GM11168 (cell line): Measurements from ENCODE around the gene CXXC1.
"Not testable (repeated sequence)": the region's sequence is repeated elsewhere in the genome, so short reads cannot be mapped to it uniquely, and the experiment has no call there.

ENCODE experiments used
- in situ Hi-C: fragments of 300-500 bp; cut with MboI; formaldehyde crosslinking; loops from one replicate; pipeline ENCODE4 v1.12.0; 2022; ENCODE audit warnings: low sequenced_read_pairs; ENCODE audit not compliant: unreplicated experiment

Gene CXXC1

GRCh38 chr18:50298443-50299284 is 11.2 kb upstream of the CXXC1 start:
- in situ Hi-C loops = no loop called here

DNA sequence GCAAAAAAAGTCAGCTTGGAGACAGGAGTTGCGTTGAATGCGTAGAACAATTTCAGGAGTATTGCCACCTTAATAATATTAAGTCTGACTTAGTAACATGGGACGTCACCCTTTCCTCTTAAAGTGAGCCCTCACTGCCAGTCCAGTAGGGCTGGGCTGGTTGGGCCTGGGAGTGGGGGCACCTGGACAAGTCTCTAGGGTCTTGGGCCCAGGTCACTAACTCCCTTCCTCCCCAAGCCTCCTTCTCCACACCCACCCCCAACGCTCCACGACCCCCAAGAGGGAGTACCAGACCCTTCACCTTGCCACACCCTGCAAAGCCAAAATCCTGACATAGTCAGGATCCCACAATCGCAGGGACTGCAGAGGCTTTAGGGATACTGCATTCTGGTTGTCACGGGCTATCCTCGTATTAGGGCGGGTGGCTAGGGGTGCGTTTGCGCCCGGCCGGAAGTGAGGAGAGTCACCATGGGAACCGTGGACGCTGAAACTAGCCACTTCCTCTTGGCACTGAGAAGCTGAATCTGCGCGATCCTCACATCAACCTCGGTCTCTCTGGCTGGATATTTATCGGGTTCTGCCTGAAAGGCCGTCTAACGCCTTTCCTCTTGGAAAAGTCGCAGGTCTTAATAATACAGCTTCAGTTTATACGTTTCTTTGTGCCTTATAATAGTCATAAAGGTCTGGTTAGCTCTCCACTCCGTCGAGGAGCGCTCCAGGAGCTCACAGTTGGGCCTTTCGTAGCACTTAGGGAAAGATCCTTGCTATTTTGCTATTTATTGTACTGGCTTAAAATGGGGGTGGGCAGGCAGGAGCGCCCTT is 10.3 kb upstream of the CXXC1 start:
- in situ Hi-C loops = no loop called here

GRCh38 chr18:50293039-50293438 is 5.5 kb upstream of the CXXC1 start:
- in situ Hi-C loops = no loop called here

GRCh38 chr18:50289108-50289443 is 1.6 kb upstream of the CXXC1 start:
- in situ Hi-C loops = no loop called here

DNA sequence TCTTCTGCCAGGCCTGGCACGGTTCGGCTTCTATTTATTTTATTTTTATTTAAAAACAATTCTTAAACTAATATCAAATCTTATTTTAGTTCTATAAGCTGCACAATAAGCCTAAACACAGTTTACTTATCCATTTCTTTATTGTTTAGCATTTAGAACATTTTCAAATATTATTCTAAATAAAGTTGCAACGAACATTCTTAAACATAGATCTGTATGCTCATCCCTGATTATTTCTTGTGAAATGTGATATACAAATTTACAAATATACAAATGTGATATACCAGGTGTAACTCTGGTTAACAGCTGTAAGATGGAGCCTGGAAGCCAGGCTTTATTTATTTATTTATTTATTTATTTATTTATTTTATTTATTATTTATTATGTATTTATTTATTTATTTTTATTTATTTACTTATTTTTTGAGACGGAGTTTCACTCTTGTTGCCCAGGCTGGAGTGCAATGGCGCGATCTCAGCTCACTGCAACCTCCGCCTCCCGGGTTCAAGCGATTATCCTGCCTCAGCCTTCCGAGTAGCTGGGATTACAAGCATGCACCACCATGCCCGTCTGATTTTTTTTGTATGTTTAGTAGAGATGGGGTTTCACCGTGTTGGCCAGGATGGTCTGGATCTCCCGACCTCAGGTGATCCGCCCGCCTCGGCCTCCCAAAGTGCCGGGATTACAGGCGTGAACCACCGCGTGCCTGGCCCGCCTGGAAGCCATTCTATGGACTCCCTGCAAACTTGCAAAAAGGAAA is 1.0 kb upstream of the CXXC1 start:
- in situ Hi-C loops = not testable (repeated sequence)

GRCh38 chr18:50287028-50287440 is 458 bp downstream of the CXXC1 start:
- in situ Hi-C loops = no loop called here

DNA sequence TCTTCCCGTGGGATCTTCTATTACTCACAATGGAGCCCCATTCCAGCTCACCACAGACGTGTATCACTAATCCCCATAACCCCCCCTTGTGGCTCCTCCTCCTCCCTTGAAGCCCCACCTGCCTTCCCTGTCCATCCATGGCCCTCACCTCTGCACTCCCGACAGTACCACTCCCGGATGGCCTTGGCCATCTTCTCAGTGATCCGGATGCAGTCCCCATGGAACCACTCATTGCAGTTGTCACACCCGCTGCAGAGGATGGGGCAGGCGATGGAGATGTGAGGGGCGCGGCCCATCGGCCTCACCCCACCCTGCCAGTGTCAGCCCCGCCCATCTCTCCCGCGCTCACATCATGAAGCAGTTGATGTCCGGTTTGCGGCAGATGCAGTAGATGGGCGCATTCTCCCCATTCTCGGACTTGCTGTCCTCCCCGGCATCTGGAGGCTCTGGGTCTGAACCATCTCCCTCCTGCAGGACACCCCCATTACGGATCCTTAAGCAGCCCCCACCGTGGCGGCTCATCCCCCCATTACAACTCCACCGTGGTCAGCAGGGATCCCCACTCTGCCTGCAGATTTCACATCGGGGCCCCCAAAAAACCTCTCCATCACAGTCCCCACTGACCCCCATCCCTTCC is 983 bp downstream of the CXXC1 start:
- in situ Hi-C loops = no loop called here

- in situ Hi-C loops = no loop called here
These were observed 1.7 kb downstream of the CXXC1 start for GRCh38 chr18:50285631-50286321.

DNA sequence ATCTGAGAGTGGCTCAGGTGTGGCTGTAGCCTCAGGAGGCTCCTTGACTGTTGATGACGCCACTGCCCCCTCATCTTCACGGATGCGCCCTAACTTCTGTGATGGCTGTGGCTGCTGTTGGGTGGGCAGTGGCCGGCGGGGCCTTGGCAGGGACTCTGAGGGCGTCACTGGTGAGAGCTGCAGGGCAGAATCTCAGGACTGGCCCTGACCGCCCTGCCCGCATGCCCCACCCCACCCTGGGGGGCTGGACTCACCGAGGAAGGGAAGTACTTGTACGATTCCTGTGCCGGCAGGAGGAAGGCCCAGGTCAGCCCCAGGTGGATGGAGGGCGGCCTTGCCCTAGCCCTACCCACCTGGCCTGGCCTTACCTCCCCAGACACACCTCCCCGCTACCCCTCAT is 2.4 kb downstream of the CXXC1 start:
- in situ Hi-C loops = no loop called here

- in situ Hi-C loops = no loop called here
These were observed 3.1 kb downstream of the CXXC1 start for GRCh38 chr18:50284255-50284885.

- in situ Hi-C loops = no loop called here
These were observed 3.9 kb downstream of the CXXC1 start for GRCh38 chr18:50283469-50284209.

DNA sequence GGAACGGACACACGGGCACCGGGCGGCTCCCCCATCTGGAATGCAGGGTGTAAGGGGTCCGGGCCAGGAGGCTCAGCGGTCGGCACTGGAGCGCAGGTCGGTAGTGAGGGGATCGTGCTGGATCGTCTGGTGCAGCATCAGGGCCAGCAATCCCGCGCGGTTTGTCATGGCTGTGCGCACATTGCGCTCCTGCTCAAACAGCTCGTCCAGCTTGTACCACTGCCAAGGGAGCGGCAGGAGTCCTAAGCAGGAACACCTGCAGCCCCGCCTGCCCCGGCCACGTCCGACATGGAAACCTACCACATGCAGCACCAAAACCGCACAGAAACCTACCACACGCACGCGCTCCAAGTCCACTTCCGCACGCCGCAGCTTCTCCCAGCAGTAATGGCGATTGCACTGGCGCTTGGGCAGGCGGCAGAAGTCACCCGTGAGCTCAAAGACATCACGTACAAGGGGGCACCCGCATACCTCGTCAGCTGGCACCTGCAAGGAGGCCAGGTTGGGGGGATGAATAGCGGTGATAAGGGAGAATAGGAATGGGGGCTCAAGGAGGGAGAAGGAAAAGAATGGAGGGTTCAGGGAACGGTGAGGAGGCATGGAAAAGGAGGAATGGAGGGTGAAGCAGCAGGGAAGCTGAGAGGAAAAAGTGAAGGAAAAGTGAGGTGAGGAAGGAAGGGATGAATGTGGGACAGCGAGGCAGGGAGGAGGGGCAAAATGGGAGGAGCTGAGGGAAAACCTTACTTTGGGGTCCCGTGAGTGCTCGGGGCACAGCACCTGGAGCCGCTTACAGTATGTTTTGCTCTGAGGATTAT is 4.8 kb downstream of the CXXC1 start:
- in situ Hi-C loops = no loop called here

GRCh38 chr18:50281972-50282520 is 5.4 kb downstream of the CXXC1 start:
- in situ Hi-C loops = no loop called here

GRCh38 chr18:50281295-50281971 is 6.1 kb downstream of the CXXC1 start, which contains the start of gene MBD1:
Gene MBD1, minus strand, starts transcription at chr18:50281523. Its CDS starts 1,531 bp downstream, at chr18:50279992.
- in situ Hi-C loops = no loop called here

DNA sequence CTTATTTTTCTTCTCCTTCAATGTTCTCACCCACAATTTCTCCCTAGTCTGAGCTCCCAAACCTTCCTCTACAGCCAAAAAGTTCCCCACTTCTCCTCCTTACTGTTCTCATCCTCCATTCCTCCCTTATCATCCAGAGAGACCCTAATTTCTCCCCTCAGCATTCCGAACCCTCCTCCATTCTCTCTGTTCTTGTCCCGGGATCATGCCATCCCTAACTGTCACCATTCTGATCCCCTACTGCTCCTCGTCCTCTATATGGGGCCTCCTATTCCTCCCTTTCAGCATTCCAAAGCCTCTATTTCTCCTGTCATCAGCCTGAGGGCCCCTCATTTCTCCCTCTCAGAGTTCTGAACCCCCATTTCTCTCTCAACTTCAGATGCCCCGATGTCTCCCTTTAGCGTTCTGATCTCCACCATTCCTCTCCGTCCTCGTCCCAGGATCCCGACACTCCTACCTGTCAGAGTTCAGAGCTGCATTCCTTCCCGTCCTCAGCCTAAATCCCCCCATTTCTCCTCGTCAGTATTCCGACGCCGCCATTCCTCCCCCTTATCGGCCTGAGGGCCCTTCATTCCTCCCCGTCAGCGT is 6.7 kb downstream of the CXXC1 start:
- in situ Hi-C loops = no loop called here

- in situ Hi-C loops = no loop called here
These were observed 7.7 kb downstream of the CXXC1 start for GRCh38 chr18:50279752-50280151.

DNA sequence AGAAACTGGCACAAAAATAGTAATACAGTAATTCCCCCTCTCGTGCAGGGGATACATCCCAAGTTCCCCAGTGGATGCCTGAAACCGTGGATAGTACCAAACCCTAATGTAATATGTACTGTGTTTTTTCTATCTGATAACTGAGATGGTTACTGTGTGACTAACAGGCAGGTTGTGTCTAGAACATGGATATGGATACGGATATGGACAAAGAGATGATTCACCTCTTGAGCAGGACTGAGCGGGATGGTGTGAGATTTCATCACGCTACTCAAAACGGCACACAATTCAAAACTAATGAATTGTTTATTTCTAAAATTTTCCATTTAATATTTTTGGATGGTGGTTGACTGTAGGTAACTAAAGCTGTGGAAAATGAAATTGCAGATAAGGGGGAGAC is 9.6 kb downstream of the CXXC1 start:
- in situ Hi-C loops = no loop called here
